ENCODE measurements around the gene RIT2.

The RIT2 gene

DNA sequence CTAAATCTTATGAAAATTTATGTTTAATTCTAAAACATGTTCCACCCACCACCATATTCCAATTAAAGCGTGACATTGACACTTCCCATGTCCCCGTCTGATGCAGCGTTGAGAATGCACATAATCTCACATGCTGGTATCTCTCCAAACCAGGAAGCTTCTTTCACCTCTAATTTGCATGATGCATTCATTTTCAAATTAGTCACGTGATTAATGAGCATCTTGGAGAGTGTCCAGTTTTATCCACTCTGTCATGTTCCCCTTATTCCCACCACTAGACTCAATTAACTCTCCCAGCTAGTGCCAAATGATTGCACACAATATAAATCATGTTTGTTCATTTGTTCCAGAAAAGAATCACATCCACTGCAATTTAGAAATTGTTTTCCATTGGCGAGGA lies 105.8 kb downstream of the RIT2 start:
- no peak for DNase-seq

DNA sequence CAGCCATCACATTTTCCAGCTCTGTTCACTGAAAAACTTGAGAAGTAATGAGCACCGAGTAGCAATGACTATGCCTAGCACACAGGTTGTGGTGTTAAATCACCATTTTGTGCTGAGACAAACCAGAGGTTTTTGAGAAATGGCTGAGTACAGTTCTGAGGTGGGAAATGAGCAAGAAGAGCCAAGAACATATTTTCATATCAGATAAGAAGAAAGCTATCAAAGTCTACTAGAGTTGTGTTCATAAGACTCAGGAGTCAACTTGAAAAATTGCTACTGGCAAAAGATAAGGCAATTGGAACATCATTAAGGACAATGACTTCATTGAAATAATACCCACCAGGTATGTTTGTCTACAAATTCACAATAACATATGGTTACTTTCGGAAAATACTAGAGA lies 108.1 kb downstream of the RIT2 start:
- DNase-seq = no peak

DNA sequence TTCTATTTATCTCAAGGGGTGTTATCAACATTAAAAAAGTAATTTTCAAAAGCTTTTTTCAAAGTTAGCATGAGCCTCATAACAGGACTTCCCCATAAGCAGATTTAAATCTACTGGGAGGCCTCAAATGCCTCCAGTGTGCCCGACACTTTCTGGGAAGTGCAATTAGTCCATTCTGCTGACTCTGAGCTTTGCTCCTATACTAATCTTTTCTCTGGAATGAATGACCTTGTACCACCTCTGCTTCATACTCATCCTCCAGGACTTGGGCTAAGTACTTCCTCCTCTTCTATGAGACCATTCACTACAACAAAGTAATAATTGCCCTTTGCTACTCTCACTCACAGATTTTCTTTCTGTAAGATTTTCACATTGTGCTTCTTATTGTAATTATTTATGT lies 111.1 kb downstream of the RIT2 start:
- no peak for DNase-seq

DNA sequence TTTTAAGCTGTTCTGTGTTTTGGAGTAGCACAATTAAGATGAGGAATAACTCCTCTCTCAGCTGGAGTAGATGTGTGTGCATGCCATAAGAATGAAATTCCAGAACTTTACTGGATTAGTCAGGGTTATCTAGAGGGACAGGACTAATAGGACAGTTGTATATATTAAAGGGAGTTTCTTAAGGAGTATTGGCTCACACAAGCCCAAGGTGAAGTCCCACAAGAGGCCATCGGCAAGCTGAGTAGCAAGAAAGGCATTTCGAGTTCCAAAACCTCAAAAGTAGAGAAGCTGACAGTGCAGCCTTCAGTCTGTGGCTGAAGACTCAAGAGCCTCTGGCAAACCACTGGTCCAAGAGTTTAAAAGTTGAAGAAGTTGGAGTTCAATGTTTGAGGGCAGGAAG lies 113.7 kb downstream of the RIT2 start:
- DNase-seq = no peak

DNA sequence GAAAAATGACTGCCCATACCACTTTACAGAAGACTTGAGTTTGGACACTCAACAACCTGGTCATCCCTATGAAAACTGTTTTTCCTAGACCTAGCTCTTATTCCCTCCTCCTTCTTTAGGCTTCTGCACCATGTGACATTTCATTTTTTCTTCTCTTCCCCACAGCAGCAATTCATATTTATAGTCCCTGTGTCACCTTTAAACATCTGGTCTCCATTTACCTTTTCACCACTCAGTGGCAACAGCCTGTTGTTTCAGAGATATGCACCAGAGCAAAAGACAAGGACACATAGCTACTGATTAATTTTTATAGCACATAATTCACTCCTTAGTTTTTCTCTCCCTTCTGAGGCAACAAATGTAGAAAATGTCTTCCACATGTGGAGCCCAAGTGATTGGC lies 118.7 kb downstream of the RIT2 start:
- no peak for DNase-seq

DNA sequence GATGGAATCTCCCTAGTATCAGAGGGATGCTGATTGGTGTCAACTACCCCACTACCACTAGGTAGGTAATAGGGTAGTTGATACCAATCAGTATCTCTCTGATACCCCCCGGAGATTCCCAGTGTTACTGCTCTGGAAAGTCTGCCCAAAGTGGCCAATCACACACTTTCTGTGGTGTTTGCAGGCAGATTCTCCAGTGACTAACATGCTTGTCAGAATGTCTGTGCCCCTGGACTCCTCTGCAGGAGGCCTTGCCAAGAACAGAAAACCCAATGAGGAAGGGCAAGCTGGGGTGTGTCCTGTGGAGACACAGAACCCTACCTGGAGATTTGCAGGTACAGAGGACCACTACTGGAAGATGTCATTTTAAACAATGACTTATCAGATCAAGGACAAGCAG lies 135.1 kb downstream of the RIT2 start:
- no peak for DNase-seq

DNA sequence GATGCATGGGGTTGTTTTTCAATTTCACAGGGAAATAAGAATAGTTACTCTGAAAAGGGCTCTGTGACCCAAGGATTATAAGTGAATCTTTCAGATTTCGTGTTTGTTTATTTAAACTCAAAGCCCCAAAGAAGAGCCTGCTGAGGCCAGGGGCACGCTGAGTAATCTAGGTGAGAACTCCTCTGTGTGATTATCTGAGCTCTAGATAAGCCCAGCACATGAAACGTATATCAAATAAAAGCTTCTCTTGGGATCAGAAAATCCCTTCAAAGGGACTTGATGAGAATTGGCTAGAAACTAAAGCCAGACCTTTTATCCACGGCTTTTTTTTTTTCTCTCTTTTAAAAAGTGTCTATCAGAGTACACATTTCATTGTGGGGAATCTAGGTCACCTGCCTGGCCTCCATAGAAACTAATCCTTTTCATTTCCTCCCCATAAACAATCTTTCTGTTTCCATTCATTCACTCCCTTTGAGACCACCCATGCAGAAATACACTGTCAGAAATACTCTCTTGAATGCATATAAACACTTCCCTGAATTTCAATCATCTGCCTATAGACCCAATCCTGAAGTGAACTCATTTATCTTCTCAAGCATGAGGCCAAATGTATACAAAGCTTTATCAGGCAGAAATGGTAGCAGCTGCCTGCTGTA lies 137.4 kb downstream of the RIT2 start:
- no peak for DNase-seq

DNA sequence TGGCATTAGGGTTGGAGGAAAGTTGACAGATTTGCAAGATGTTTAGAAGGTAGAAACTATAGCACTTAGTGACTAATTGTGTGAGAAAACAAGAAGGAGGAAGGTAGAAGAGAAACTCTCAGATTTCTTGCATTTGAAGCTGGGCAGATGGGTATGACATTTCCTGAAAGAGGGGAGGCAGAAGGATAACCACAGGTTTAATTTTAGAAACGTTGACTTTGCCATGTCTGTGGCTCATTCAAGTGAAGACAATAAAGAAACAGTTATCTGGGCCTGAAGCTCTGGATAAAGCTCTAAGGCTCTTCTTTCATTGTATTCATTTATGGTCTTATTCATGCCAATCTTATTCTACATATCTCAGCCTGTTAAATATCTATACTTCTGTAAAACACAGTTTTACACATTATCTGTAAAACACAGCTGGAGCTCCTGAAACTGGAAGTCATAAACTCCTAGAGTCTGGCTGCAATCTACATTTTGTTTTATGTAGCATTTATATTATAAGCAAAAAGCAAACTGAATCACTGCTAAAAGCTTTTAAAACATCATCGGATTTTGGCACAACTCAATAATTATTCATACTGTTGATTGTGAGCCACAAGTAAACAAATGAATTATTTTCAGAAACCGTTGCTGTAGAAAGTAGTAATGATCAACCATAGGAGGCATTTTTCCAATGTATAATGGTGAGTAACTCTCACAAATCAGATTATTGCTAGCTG lies 138.5 kb downstream of the RIT2 start:
- no peak for DNase-seq

DNA sequence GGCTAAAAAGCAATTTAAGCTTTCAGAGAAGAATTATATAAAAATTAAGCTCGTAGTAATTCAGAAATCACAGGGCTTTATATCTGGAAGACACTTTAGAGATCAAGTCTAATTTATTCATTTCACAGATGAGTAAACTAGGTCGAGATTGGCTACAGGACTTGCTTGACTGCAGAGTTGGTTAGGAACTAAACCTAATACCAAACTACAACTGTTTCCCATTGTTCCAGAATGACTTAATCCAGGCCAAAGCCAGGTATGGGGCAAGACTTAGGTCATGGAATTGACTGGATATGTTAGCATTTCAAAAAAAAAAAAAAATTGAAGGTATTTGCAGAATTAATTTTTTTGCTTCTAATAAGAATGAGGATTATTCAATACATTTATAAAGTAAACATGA lies 146.1 kb downstream of the RIT2 start:
- DNase-seq = no peak

DNA sequence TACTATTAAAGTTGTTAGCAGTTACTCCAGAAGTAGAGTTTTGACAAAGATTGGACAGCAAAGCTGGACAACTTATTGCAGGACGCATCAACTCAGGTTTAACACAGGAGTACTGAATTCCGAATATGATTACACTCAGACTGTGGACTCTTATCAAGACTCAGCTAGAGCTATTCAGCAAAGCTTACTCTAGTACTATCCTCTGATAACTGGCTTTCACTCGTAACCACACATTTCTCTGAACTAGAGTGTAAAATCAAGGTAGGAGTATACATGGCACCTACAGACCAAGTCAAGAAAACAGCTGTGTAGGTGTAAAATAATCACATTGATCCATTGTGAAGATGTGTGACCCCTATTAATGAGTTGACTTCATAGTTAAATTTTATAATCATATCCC lies 154.2 kb downstream of the RIT2 start:
- no peak for DNase-seq

DNA sequence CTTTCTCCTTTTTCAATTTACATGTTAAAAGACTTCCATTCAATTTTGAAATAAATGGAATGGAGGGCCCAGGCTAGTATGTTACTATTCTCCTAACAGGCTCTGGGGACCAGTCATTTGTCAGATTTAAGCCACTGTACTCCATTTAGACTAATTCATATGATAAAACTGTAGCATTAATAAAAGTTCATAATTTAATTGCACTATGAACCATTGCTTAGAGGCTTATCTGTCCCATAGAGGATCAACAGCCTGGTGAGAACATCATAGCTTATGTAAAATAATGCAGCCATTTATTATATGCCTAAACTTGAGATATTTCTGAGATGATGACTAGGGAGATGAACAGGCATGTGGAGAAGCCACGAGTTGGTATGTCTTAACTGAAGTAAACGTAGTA lies 156.0 kb downstream of the RIT2 start:
- DNase-seq = no peak

DNA sequence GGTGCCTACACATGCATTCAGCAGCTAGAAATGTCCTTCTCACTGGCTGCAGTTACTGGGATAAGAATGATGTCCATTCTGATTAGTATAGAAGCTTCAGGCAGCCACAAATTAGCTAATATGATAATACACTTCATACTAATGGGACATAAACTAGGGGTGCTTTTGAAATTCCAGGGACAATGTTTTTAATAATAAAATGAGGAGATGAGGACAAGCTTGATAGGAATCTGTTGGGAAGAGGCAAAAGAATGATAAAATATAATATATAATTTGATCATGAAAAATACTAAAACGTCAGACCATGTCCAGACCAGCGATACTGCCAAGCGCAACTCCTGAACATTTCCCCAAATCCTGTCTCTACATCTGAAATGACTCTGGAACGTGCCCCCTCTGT lies 157.1 kb downstream of the RIT2 start:
- no peak for DNase-seq

DNA sequence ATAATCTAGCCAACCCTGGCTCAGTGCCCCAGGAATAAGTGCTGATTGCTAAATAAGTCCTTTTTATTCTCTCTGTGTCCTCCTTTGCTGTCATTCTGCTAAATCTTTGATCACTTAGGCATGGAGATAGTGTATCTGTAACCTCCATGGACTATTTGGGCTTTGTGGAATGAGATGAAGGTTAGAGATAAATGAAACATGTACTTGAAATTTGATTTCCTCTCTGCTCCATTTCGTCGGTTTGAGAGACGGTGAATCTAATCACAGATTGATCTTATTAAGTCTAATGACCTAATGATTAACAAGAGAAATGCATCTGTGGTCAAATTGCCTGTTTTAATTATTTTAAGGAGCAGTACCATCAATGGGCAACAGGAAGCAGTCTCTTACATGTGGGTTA lies 159.2 kb downstream of the RIT2 start:
- DNase-seq = no peak

DNA sequence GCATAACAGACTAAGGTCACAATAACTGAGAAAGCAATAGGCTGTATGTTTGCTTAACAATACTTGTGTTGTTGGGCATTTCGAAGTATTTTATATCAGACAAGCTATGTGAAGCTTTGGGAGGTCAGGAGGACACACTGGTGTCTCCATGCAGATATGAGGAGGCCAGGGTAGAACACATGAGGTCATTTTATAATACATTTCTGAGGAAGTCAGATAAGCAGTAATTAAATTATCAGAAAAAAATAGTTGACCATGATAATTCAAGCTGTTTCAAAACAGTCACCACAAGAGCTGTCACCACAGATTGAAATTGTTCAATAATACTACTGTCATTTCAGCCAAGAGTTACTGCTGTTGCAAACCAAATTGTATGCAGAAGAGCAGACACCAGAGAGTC lies 160.6 kb downstream of the RIT2 start:
- DNase-seq = no peak

DNA sequence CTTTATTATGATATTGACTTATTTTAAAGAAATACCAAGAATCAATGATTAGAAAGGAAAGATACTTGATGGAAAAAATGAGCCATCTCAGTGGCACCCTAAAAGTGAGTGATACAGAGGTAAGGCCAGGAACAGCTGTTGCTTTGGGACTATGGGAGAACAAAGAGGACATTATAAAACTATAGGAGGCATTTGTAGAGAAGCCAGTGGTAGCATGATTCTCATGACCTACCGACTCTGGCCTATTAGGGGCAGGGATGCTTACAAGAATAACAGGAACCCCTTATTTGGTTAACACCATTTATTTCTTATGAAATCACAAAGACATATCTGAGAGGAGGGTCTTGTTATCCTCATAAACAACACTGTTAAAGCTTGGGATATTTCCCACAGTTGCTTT lies 162.2 kb downstream of the RIT2 start:
- DNase-seq = no peak

DNA sequence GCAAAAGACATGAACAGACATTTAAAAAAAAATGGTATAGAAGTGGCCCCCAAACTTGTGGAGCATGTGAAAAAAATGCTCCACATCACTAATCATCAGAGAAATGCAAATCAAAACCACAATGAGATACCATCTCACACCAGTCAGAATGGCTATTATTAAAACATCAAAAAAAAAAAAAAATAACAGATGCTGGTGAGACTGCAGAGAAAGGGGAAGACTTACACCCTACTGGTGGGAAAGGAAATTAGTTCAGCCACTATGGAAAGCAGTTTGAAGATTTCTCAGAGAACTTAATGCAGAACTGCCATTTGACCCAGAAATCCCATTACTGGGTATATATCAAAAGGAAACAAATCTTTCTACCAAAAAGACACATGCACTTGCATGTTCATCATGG lies 164.8 kb downstream of the RIT2 start:
- DNase-seq = no peak

DNA sequence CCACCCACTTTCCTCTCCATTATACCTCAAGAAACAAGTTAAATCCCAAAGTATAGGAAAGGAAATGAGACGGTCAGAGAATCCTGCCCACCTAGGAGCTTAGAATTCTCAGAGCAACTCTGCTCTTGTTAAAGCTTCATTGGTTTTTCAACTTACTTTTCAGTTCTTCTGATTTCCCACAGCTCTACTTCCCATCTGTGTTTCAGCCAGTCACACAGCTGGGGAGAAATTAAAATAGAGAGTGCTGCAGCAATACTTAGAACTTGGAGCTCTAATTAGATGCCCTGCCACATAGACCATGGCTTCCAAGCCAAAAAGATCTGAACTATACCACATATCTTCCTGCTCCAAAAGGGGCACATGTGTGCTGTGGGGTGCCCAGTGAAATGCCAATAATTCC lies 166.7 kb downstream of the RIT2 start:
- DNase-seq = no peak

DNA sequence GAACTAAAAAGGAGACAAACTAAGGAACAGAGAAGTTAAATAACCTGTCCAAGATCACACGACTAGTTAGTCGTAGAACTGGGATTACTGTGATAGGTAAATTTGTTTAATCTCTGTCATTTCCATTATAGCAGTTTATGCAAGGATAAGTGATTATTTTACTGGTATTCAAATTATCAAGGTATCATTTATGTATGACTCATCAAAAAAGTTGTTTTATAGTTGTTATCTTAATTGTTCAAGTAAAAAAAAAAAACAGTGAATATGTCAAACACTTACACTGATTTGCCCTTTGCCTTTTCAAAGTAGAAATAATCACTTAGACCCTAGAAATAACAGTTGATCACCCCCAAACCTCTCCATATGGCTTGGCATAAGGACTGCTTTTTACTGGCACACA lies 173.6 kb downstream of the RIT2 start:
- DNase-seq = no peak

DNA sequence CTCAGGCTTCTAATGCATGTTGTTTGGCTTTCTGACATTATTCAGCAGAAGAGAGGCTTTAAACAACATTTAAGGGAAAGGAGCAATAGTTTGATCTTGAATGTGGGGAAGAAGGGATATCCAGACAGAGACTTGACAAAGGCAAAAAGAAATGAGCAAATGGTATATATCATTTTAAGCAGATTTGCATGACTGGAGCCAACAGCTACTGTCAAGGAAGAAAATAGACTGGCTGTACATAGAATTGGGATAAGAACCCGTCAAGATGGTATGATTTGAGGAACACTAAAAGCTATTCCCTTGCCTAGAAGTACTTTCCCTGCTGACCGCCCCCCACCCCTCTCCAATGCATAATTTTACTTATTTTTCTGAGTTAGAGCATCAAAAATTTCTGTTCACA lies 174.5 kb downstream of the RIT2 start:
- no peak for DNase-seq

DNA sequence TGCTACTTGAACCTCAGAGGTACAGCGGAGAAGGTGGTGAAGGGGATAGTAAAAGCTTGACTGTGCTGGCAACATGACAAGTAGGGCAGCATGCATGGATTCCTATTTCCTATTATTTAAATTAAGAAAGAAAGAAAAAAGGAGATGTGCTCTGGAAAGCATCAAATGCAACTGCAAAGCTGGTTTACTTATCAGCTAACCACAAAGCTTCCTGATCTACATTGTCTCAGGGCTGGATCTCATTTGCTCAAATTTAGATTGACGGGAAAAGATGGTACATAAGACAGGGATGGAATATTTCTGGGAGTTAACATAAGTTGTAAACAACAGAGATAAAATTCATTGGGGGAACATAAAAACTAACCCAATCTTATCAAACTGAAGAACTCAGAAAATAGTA lies 178.0 kb downstream of the RIT2 start:
- DNase-seq = no peak

DNA sequence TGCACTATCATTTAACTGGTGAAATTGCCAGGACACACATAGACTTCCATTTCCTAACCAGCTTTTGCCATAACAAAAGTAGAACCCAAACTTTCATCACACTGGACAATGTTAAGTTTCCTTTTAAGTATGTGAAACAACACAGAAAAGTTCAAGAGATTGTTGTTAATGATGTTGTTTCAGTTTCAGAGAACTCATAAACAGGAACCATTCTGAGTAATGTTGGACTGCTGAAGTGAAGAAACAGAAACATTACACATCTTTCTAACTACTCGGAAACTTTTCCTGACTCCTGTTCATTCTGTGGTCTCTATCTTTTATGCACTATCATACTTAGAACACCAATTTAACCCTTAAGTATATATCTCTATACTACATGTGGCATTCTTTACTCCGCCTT lies 179.2 kb downstream of the RIT2 start:
- DNase-seq = no peak

DNA sequence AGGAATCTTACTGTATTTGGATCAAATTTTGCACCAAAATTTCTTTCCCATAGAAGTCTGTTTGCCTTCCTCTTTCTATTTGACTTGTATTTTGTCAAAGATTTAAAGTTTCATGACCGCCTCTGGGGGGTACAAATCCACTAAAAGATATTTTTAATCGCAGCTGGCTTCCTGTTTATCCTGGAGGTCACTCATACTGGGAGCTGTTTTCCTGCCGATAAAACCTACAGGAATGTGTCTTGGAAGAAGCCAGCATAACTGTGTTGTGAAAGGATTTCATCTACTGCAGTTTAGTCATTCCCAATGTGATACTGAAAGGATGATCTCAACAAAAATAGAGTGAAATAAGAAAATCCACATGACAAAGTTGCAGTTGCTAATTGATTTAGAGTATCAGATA lies 184.0 kb downstream of the RIT2 start:
- DNase-seq = no peak

DNA sequence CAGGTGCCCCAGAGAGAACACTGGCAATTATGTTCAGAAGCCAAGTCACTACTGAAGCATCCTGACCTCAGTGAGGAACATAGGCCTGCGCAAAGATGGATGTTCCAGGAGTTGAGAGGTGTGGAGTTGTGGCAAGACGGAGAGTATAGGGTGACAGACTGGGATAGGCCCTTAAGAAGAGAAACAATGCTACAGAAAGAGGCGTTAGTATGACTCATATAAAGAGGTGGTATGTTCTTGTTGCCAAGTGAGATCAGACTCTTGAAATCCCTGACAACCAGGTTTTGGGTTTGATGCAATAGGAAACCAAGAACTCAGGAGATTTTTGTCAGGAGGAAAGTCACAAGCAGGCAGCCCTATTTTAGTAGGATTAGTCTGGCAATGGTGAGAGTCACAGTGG lies 185.6 kb downstream of the RIT2 start:
- DNase-seq = no peak

DNA sequence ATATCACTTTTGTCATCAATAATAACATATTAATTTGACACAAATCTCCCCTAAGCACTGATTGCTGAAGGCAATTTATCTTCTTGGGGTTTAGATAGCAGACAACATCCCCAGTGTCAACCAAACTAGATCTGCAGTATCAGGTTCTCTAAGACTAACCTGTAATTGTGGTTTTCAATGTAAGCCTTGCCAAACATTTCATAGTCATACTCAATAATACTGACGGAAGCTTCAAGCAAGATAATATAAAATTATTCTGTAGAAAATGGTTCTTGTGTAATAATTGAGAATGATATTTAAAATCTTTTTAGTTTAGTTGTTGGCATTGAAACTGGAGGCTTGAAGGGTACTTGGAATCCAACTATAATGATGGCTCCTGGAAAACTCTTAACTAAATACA lies 186.3 kb downstream of the RIT2 start:
- DNase-seq = no peak

DNA sequence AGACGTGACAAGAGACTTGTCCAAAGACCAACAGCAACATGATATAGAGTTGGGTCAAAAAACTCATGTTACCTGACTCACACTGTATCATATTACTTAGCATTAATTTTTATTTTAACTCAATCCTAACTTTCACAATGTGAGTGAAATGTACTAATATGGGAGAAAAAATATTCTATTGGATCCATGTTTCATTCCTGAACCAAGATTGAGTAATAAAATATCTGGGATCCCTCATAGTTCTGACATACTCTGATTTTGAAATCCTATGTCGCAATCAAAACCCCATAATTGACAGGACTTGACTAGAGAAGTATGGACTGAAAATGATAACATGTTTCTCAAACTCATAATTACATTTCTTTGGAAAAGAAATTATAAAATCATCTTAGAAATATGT lies 190.4 kb downstream of the RIT2 start:
- no peak for DNase-seq

Data from suppressor macrophage treated with lipopolysaccharide for 1 hour (primary cell).